Measurements from ENCODE around the gene TRAF2.

Gene TRAF2

GRCh38 chr9:136949817-136950655 lies 63.7 kb downstream of the TRAF2 start:
- Histone ChIP-seq H3K4me2 (ENCODE audit: low read length) (peak overlapping the region; percentile 80), H2AFZ (ENCODE audit: low read length) (no peak overlapping the region), H3K27me3 (ENCODE audit: insufficient read depth, low read length) (peaks cover 8% of the 10 kb centered on the region; the same call in 1 of the 2 replicates), H3K27ac (ENCODE audit: low read depth, low read length, poor library complexity, severe bottlenecking) (no peak overlapping the region), H3K4me3 (ENCODE audit: low read depth, low read length, poor library complexity, severe bottlenecking) (peak overlapping the region; percentile 57), H3K9me3 (ENCODE audit: low read length) (no peaks in the 10 kb centered on the region), H3F3A (ENCODE audit: insufficient read depth, low read length) (no peaks in the 10 kb centered on the region), H4K20me1 (ENCODE audit: insufficient read depth, low read length) (no peaks in the 10 kb centered on the region), H3K4me1 (ENCODE audit: insufficient read depth, low read length, severe bottlenecking) (peaks cover 14% of the 10 kb centered on the region), H3K9me2 (ENCODE audit: low read depth, low read length) (no peaks in the 10 kb centered on the region), H3K36me3 (ENCODE audit: insufficient read depth, low read length) (no peaks in the 10 kb centered on the region), H3K79me2 (ENCODE audit: insufficient read depth, low read length) (no peaks in the 10 kb centered on the region), H3K9ac (ENCODE audit: low read length) (peak overlapping the region; percentile 76)
- TF ChIP-seq, protein P1, sequence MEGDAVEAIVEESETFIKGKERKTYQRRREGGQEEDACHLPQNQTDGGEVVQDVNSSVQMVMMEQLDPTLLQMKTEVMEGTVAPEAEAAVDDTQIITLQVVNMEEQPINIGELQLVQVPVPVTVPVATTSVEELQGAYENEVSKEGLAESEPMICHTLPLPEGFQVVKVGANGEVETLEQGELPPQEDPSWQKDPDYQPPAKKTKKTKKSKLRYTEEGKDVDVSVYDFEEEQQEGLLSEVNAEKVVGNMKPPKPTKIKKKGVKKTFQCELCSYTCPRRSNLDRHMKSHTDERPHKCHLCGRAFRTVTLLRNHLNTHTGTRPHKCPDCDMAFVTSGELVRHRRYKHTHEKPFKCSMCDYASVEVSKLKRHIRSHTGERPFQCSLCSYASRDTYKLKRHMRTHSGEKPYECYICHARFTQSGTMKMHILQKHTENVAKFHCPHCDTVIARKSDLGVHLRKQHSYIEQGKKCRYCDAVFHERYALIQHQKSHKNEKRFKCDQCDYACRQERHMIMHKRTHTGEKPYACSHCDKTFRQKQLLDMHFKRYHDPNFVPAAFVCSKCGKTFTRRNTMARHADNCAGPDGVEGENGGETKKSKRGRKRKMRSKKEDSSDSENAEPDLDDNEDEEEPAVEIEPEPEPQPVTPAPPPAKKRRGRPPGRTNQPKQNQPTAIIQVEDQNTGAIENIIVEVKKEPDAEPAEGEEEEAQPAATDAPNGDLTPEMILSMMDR (IDR thresholded peaks at IDR 0.05; ENCODE audit: low read length), result peak; percentile 31; the same call in 1 of the 2 replicates
- no peak for TF ChIP-seq EZH2 (IDR thresholded peaks at IDR 0.05; ENCODE audit: borderline replicate concordance, low read length)

DNA sequence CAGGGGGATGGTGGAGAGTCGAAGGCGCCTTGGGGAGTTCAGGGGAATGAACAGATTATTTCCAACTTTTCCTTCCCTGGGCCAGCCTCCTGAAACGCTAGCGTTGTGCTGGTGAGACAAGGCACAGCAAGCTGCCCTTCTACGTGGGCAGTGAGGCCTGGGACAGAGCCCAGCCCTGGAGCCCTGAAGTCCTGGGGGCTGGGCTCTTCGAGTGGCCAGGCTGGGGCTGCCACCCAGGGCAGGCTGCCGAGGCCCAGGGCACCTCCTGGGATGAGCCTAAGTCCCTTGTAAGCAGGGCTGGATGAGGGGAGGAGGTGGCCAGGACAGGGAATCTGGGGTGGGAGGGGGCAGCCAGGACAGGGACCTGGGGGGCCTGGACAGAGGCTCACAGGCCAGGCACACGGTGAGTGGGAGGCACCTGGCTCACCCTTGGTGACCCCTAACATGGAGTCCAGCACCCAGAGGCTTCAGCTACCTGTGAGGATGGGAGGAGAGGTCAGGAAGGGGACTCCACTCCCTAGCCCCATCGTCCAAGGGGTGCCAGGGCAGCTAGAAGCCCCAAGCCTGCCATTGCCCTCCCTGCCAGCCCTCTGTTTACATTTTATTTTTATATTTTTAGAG lies 64.5 kb downstream of the TRAF2 start:
- no peaks in the 10 kb centered on the region for H4K20me1 ChIP-seq (ENCODE audit: insufficient read depth, low read length)
- H2AFZ ChIP-seq (ENCODE audit: low read length), result no peak overlapping the region
- H3K4me2 ChIP-seq (ENCODE audit: low read length), result peak overlapping the region; percentile 80
- H3K9me2 ChIP-seq (ENCODE audit: low read depth, low read length), result no peaks in the 10 kb centered on the region
- H3K9me3 ChIP-seq (ENCODE audit: low read length), result no peaks in the 10 kb centered on the region
- no peak for TF ChIP-seq EZH2 (IDR thresholded peaks at IDR 0.05; ENCODE audit: borderline replicate concordance, low read length)
- TF ChIP-seq, protein P1 (IDR thresholded peaks at IDR 0.05; ENCODE audit: low read length), result no peak
- H3K4me1 ChIP-seq (ENCODE audit: insufficient read depth, low read length, severe bottlenecking), result peaks cover 12% of the 10 kb centered on the region
- H3K27ac ChIP-seq (ENCODE audit: low read depth, low read length, poor library complexity, severe bottlenecking), result no peak overlapping the region
- peak overlapping the region; percentile 76 for H3K9ac ChIP-seq (ENCODE audit: low read length)
- H3K27me3 ChIP-seq (ENCODE audit: insufficient read depth, low read length), result peaks cover 8% of the 10 kb centered on the region; the same call in 1 of the 2 replicates
- H3K36me3 ChIP-seq (ENCODE audit: insufficient read depth, low read length), result no peaks in the 10 kb centered on the region
- no peaks in the 10 kb centered on the region for H3K79me2 ChIP-seq (ENCODE audit: insufficient read depth, low read length)
- peak overlapping the region; percentile 57 for H3K4me3 ChIP-seq (ENCODE audit: low read depth, low read length, poor library complexity, severe bottlenecking)
- no peaks in the 10 kb centered on the region for H3F3A ChIP-seq (ENCODE audit: insufficient read depth, low read length)

DNA sequence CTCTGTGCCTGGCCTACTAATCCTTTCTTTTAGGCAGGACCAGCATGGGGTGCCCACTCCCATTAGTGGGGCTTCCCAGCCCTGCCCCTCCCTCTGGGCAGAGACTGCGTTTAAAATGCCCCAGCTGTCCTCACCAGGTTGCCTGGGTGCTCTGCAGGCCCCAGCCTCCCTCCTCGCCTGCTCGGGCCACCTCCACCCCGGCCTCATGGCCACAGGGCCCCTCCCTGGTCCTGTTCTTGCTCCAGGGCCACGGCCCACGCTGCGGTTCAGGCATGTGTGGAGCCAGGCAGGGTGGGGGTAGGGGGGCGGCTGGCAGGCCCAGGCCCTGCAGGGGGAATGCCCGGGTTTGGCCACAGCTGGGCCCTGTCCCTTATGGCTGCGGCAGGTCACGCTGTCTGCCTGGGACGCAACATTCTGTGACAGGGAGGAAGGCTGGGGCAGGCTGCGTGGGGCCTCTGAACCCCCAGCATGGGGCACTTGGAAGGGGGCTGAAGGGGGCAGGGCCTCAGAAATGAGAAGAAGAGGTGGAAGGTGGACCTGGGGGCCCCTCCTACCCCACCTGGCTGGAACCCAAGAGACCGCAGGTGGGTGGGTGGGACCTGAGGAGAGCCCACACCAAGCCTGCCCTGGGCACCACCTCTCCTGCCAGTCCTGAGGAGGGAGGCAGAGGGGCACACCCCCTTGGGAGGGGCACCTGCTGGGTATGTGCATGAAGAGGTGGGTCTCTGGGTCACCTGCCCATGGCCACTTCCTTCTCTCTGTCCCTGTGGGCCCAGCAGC lies 65.4 kb downstream of the TRAF2 start, which contains the start of gene LCN12:
Gene LCN12, plus strand, starts transcription at position 733 of the 780 bp plus-strand sequence. CDS start 55 bp downstream, outside the sequence.
- TF ChIP-seq, protein P1 (IDR thresholded peaks at IDR 0.05; ENCODE audit: low read length), result no peak
- no peak for TF ChIP-seq EZH2 (IDR thresholded peaks at IDR 0.05; ENCODE audit: borderline replicate concordance, low read length)

More for the DNA sequence above, 65.4 kb downstream of the TRAF2 start, which contains the start of gene LCN12:
- H3K4me2 ChIP-seq (ENCODE audit: low read length), result no peak within 1 kb of the TSS
- peaks cover 12% of the 10 kb centered on the region for H3K4me1 ChIP-seq (ENCODE audit: insufficient read depth, low read length, severe bottlenecking)
- no peak within 1 kb of the TSS for H2AFZ ChIP-seq (ENCODE audit: low read length)
- H3F3A ChIP-seq (ENCODE audit: insufficient read depth, low read length), result no peaks in the 10 kb centered on the region
- H3K27me3 ChIP-seq (ENCODE audit: insufficient read depth, low read length), result peaks cover 13% of the 10 kb centered on the region; the same call in 1 of the 2 replicates
- no peak within 1 kb of the TSS for H3K9ac ChIP-seq (ENCODE audit: low read length)
- H3K36me3 ChIP-seq (ENCODE audit: insufficient read depth, low read length), result no peaks in the 10 kb centered on the region
- H3K27ac ChIP-seq (ENCODE audit: low read depth, low read length, poor library complexity, severe bottlenecking), result no peak within 1 kb of the TSS
- no peaks in the 10 kb centered on the region for H3K79me2 ChIP-seq (ENCODE audit: insufficient read depth, low read length)
- H3K9me2 ChIP-seq (ENCODE audit: low read depth, low read length), result no peaks in the 10 kb centered on the region
- H3K4me3 ChIP-seq (ENCODE audit: low read depth, low read length, poor library complexity, severe bottlenecking), result no peak within 1 kb of the TSS
- H3K9me3 ChIP-seq (ENCODE audit: low read length), result no peaks in the 10 kb centered on the region
- H4K20me1 ChIP-seq (ENCODE audit: insufficient read depth, low read length), result no peaks in the 10 kb centered on the region
